ENCODE results near the gene DGCR2. TPM values are rescaled to one million over a fixed set of nuclear protein-coding genes. Genes with fewer than 3 reads are reported as not detected.

DGCR2 gene
- total and polyA plus RNA-seq, 10 of the 15 experiments (the other 5 are each of a cell fraction or from before 2014, with no cell fraction given): 0.19 to 28.4 (median 16.0) TPM

DNA sequence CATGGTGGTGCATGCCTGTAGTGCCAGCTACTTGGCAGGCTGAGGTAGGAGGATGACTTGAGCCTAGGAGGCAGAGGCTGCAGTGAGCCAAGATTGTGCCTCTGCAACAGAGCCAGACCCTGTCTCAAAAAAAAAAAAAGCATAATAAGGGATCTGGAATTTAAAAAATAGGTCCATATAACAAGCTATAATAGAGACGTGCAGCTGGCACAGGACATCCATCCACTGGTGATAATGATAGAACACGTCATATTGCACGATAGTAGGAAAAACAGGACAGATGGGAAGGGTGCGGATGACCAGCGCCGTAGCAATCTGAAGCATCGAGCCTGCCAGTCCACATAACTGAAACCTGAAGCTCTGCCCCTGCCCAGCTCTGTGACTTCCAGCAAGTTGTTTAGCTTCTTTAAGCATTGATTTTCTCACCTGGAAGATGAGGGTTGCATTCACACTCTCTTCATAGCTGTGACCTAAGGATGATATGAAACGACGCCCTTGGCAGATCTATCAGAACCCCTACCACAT, 125.8 kb downstream of the DGCR2 start (continued):
- TF ChIP-seq, protein P1, sequence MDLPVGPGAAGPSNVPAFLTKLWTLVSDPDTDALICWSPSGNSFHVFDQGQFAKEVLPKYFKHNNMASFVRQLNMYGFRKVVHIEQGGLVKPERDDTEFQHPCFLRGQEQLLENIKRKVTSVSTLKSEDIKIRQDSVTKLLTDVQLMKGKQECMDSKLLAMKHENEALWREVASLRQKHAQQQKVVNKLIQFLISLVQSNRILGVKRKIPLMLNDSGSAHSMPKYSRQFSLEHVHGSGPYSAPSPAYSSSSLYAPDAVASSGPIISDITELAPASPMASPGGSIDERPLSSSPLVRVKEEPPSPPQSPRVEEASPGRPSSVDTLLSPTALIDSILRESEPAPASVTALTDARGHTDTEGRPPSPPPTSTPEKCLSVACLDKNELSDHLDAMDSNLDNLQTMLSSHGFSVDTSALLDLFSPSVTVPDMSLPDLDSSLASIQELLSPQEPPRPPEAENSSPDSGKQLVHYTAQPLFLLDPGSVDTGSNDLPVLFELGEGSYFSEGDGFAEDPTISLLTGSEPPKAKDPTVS (IDR thresholded peaks at IDR 0.05; ENCODE audit: low read depth, low read length): no peak
- TF ChIP-seq, protein P2, sequence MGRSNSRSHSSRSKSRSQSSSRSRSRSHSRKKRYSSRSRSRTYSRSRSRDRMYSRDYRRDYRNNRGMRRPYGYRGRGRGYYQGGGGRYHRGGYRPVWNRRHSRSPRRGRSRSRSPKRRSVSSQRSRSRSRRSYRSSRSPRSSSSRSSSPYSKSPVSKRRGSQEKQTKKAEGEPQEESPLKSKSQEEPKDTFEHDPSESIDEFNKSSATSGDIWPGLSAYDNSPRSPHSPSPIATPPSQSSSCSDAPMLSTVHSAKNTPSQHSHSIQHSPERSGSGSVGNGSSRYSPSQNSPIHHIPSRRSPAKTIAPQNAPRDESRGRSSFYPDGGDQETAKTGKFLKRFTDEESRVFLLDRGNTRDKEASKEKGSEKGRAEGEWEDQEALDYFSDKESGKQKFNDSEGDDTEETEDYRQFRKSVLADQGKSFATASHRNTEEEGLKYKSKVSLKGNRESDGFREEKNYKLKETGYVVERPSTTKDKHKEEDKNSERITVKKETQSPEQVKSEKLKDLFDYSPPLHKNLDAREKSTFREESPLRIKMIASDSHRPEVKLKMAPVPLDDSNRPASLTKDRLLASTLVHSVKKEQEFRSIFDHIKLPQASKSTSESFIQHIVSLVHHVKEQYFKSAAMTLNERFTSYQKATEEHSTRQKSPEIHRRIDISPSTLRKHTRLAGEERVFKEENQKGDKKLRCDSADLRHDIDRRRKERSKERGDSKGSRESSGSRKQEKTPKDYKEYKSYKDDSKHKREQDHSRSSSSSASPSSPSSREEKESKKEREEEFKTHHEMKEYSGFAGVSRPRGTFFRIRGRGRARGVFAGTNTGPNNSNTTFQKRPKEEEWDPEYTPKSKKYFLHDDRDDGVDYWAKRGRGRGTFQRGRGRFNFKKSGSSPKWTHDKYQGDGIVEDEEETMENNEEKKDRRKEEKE (IDR thresholded peaks at IDR 0.05): no peak

DNA sequence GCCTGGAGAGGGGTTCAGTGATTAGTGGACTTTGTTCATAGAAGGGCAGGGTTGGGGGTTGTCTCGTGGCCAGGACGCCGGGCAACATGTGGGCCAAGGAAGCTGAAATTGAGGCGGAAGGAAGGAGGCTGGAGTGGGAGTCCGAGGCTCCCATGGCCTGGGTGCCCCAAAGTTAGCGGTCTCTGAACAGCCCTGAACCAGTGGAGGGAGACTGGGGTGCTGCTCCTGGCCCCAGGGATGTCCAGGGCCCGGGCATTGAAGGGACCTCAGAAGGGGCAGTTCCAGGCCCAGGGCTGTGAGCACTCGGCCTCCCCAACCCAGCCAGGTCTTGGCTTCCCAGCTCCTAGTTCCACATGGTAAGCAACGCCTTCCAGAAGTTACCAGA, 126.9 kb downstream of the DGCR2 start:
- Histone ChIP-seq H3K27me3 (replicated peaks in 1 of 2; ENCODE audit: control insufficient read depth in 2 of 2, insufficient read depth in 2 of 2, low read length in 1 of 2) (no peaks in the 10 kb centered on the region), H3K4me1 (ENCODE audit: control insufficient read depth, insufficient read depth, low read length) (no peaks in the 10 kb centered on the region), H3K4me3 (no peak overlapping the region), H2AFZ (ENCODE audit: control insufficient read depth, low read depth, low read length) (no peak overlapping the region), H3K9ac (ENCODE audit: control insufficient read depth, insufficient read depth, low read length) (no peak overlapping the region), H3K27ac (ENCODE audit: control insufficient read depth, insufficient read depth) (no peak overlapping the region), H3K4me2 (ENCODE audit: control insufficient read depth, insufficient read depth) (no peak overlapping the region), H3K36me3 (ENCODE audit: control insufficient read depth in 2 of 2, insufficient read depth in 2 of 2, low read length in 1 of 2) (no peaks in the 10 kb centered on the region), H3K9me3 (replicated peaks; ENCODE audit: control insufficient read depth, insufficient read depth, low read length) (no peaks in the 10 kb centered on the region), H4K20me1 (ENCODE audit: control insufficient read depth, insufficient read depth) (no peaks in the 10 kb centered on the region; the same call in 1 of the 2 replicates), H3K79me2 (ENCODE audit: control insufficient read depth, insufficient read depth, low read length) (no peaks in the 10 kb centered on the region)
- no peak for FAIRE-seq
- no peak for DNase-seq (ENCODE audit: low read depth, low spot score)
- ChIA-PET RAD21 (ENCODE audit: unreplicated experiment) (no interaction called here), SMC1A (ENCODE audit: uncharacterized antibody, unreplicated experiment) (no interaction called here), POLR2A (no interaction called here), CTCF (no interaction called here)
- WGBS (ENCODE audit: insufficient coverage, insufficient replicate concordance, low lambda C conversion rate, missing lambda C conversion rate): 21% methylated on average over 9 of the region's 9 CpGs
- no TSS peak for BruUV-seq (replicated peaks)
- ATAC-seq: no peak
- in situ Hi-C loops (cut with MboI): no loop called here
- intact Hi-C loops (cut with micrococcal nuclease; ENCODE audit: unreplicated experiment): no loop called here
- TF ChIP-seq RCOR1 (conservative IDR thresholded peaks at IDR 0.05; ENCODE audit: low read depth, low read length) (no peak), PAX8 (IDR thresholded peaks at IDR 0.05) (no peak), CHD1 (IDR thresholded peaks at IDR 0.05; ENCODE audit: low read depth, low read length) (no peak), STAT3 (IDR thresholded peaks at IDR 0.05; ENCODE audit: low read depth, low read length) (no peak), CEBPB (IDR thresholded peaks at IDR 0.05; ENCODE audit: borderline replicate concordance in 1 of 2, low read depth in 2 of 2, low read length in 2 of 2) (no peak), NBN (IDR thresholded peaks at IDR 0.05) (no peak), YY1 (IDR thresholded peaks at IDR 0.05; ENCODE audit: low read depth, low read length) (no peak), EZH2 (IDR thresholded peaks at IDR 0.05; ENCODE audit: borderline replicate concordance, control insufficient read depth, low read depth, low read length) (no peak)
- TF ChIP-seq, protein P3, sequence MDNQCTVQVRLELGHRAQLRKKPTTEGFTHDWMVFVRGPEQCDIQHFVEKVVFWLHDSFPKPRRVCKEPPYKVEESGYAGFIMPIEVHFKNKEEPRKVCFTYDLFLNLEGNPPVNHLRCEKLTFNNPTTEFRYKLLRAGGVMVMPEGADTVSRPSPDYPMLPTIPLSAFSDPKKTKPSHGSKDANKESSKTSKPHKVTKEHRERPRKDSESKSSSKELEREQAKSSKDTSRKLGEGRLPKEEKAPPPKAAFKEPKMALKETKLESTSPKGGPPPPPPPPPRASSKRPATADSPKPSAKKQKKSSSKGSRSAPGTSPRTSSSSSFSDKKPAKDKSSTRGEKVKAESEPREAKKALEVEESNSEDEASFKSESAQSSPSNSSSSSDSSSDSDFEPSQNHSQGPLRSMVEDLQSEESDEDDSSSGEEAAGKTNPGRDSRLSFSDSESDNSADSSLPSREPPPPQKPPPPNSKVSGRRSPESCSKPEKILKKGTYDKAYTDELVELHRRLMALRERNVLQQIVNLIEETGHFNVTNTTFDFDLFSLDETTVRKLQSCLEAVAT (IDR thresholded peaks at IDR 0.05): no peak
- TF ChIP-seq, protein P4, sequence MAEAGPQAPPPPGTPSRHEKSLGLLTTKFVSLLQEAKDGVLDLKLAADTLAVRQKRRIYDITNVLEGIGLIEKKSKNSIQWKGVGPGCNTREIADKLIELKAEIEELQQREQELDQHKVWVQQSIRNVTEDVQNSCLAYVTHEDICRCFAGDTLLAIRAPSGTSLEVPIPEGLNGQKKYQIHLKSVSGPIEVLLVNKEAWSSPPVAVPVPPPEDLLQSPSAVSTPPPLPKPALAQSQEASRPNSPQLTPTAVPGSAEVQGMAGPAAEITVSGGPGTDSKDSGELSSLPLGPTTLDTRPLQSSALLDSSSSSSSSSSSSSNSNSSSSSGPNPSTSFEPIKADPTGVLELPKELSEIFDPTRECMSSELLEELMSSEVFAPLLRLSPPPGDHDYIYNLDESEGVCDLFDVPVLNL (IDR thresholded peaks at IDR 0.05; ENCODE audit: low read depth, low read length): no peak
